ENCODE data around the gene MRC2. TPM values are rescaled to one million over a fixed set of nuclear protein-coding genes. Genes with fewer than 3 reads are reported as not detected.

Gene MRC2
- total RNA-seq, 4 donors from 2014 or later: 7.9 to 47.2 (median 14.5) TPM

DNA sequence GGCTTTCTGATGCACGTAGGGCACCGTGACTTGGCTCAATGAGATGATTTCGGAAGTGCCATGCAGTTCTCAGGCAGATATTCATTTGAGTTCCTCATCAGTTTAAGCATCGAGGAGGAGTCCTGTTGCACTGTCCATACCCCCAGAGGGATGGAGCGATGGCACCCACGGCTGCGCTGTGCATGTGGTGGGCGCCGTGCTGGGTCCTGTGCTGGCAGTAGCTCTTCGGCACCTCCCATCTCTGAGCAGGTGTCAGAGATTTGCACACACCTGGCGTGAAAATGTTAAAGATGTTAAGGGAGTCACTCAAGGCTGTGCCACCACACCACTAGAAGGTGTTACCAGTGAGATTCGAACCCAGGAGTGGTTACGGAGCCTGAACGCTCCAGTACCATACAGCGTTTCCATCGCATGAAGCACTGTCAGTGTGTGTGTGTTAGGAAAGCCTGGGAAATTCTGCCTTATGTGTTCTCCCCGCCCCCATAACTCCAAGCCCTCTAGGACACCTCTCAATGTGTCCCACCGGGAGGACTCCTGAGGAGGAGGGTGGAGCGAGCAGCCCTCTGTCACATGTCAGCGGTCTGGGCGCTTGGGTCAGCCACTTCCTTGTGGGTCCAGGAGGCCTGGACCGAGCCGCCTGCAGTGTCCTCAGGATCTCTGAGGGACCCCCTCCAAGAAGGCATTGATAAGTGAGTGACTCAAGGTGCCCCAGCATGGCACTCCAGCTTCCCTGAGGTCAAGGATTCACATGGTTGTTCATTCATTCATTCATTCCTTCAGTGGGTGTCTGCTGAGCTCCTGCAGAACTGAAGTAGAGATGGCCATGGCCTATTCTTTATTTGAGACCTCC lies 3.8 kb downstream of the MRC2 start:
- TF ChIP-seq CTCF (IDR thresholded peaks at IDR 0.05) (no peak), POLR2A (IDR thresholded peaks at IDR 0.05) (no peak), EP300 (IDR thresholded peaks at IDR 0.05; ENCODE audit: low read depth) (no peak), POLR2AphosphoS5 (IDR thresholded peaks at IDR 0.05) (no peak)
- Histone ChIP-seq H3K4me1 (peaks cover 0 to 25% (median 13%) of the 10 kb centered on the region in 4 donors), H3K36me3 (no peaks in the 10 kb centered on the region), H3K27ac (no peak overlapping the region), H3K27me3 (peaks cover 33% of the 10 kb centered on the region), H3K9me3 (no peaks in the 10 kb centered on the region), H3K4me3 (no peak overlapping the region)
- intact Hi-C loops (cut with DNase I; ENCODE audit: low total_unique reads) (no loop called here), in situ Hi-C loops (cut with MboI; ENCODE audit: low pct_ligation_motif_present in 1 of 4, low pct_unique_long_range_greater_than_20kb in 1 of 4, low sequenced_read_pairs in 3 of 4) (no loop called here)
- DNase-seq: no peak
- 88 to 92% methylated on average over 5 to 23 of the region's 23 CpGs for WGBS, 2 donors (ENCODE audit: low coverage in 1 of 2)

DNA sequence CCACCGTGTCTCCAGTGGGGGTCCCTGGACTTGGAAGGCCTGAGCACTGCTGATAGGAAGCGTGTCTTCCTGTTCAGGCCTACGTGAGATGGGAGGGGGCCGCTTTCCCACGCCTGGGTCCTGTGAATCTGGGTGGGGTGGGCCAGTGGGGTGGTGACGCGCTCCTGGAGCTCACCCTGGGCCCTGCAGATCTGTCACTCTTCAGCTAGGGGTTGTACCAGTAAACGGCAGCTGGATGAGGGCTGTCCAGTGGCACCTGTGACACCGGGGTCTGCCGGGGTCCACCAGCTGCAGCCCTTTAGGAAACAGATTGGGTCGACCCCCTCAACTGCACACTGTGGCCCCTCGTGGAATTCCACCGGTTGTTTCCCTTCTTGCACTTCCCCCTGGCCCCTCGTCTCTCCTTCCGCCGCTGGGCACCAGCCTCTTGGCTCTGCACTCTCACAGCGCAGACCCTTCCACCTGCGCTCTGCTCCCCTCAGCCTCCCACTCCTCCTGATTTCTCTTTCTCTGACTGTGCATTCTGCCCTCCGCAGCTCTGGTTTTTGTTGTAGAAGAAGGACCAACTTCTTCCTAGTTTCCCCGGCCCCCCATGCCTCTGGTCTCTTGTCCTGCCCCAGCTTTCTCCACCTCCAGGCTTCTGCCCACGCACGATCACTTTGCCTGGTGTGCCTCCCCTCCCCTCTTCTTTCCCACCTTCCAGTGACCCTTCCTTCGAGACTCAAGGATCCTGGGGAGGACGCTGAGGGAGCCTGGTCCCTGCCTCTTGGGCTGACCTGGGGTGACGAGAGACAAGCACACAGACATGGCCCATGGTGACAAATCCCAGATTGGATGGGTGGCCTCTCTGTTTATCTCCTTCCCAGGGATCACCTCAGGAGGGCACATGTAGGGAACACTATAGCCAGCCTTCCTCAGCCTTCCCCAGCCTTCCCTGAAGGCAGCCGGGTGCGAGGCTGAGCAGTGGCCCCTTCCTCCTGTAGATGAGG lies 4.8 kb downstream of the MRC2 start:
- DNase-seq: no peak
- Histone ChIP-seq H3K4me3 (no peak overlapping the region), H3K36me3 (no peaks in the 10 kb centered on the region), H3K27ac (no peak overlapping the region), H3K4me1 (peaks cover 0 to 15% (median 8%) of the 10 kb centered on the region in 4 donors), H3K27me3 (peaks cover 24% of the 10 kb centered on the region), H3K9me3 (no peaks in the 10 kb centered on the region)
- TF ChIP-seq POLR2AphosphoS5 (IDR thresholded peaks at IDR 0.05): no peak
- no peak for TF ChIP-seq CTCF (IDR thresholded peaks at IDR 0.05)
- no peak for TF ChIP-seq EP300 (IDR thresholded peaks at IDR 0.05; ENCODE audit: low read depth)
- TF ChIP-seq POLR2A (IDR thresholded peaks at IDR 0.05): no peak
- intact Hi-C loops (cut with DNase I; ENCODE audit: low total_unique reads): no loop called here
- in situ Hi-C loops (cut with MboI; ENCODE audit: low pct_ligation_motif_present in 1 of 4, low pct_unique_long_range_greater_than_20kb in 1 of 4, low sequenced_read_pairs in 3 of 4): no loop called here
- 80 to 100% methylated on average over 4 to 27 of the region's 27 CpGs for WGBS, 2 donors (ENCODE audit: low coverage in 1 of 2)

DNA sequence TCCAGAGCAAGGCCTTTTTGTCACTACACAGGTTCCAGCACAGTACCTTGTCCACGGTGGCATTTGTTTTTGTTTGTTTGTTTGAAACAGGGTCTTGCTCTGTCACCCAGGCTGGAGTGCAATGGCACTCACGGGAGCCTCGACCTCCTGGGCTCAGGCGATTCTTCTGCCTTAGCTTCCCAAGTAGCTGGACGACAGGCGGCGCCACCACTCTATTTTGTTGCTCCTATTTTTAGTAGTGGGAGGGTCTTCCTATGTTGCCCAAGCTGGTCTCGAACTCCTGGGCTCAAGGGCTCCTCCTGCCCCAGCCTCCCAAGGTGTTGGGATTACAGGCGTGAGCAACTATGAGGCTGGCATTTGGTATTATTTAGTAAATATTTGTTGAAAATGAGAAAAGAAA lies 10.3 kb downstream of the MRC2 start:
- H3K27me3 ChIP-seq: no peaks in the 10 kb centered on the region
- H3K27ac ChIP-seq: no peak overlapping the region
- DNase-seq: no peak
- H3K4me1 ChIP-seq: no peaks in the 10 kb centered on the region
- no peaks in the 10 kb centered on the region for H3K36me3 ChIP-seq
- 84% methylated on average over 9 of the region's 9 CpGs; no CpG with 5 or more reads in 1 of the 2 donors for WGBS, 2 donors (ENCODE audit: low coverage in 1 of 2)
- TF ChIP-seq EP300 (IDR thresholded peaks at IDR 0.05; ENCODE audit: low read depth): no peak
- TF ChIP-seq POLR2A (IDR thresholded peaks at IDR 0.05): no peak
- no peak for TF ChIP-seq CTCF (IDR thresholded peaks at IDR 0.05)
- no peak for TF ChIP-seq POLR2AphosphoS5 (IDR thresholded peaks at IDR 0.05)
- intact Hi-C loops (cut with DNase I; ENCODE audit: low total_unique reads) (no loop called here), in situ Hi-C loops (cut with MboI; ENCODE audit: low pct_ligation_motif_present in 1 of 4, low pct_unique_long_range_greater_than_20kb in 1 of 4, low sequenced_read_pairs in 3 of 4) (no loop called here)
- H3K4me3 ChIP-seq: no peak overlapping the region
- H3K9me3 ChIP-seq: no peaks in the 10 kb centered on the region

DNA sequence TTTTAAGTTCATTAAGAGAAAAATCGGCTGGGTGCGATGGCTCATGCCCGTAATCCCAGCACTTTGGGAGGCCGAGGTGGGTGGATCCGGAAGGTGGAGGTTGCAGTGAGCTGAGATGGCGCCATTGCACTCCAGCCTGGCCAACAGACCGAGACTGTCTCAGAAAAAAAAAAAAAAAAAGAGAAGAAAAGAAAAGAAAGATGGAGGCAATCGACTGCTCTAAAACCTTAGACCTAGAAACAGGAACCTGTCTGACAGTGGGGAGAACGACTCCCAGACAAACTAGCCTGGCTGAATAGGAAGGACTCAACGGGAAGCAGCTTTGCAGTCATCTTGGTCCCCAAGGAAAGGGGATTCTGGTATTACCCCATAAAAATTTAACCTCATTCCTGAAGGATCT lies 13.7 kb downstream of the MRC2 start:
- no peak overlapping the region for H3K27ac ChIP-seq
- TF ChIP-seq CTCF (IDR thresholded peaks at IDR 0.05): no peak
- TF ChIP-seq EP300 (IDR thresholded peaks at IDR 0.05; ENCODE audit: low read depth): no peak
- TF ChIP-seq POLR2A (IDR thresholded peaks at IDR 0.05): no peak
- no peak for TF ChIP-seq POLR2AphosphoS5 (IDR thresholded peaks at IDR 0.05)
- no peaks in the 10 kb centered on the region for H3K4me1 ChIP-seq
- in situ Hi-C loops (cut with MboI; ENCODE audit: low pct_ligation_motif_present in 1 of 4, low pct_unique_long_range_greater_than_20kb in 1 of 4, low sequenced_read_pairs in 3 of 4): no loop called here
- no peaks in the 10 kb centered on the region for H3K9me3 ChIP-seq
- intact Hi-C loops (cut with DNase I; ENCODE audit: low total_unique reads): no loop called here
- WGBS, 2 donors (ENCODE audit: low coverage in 1 of 2): 69 to 85% methylated on average over 7 to 10 of the region's 10 CpGs
- no peak for DNase-seq
- H3K36me3 ChIP-seq: no peaks in the 10 kb centered on the region
- H3K4me3 ChIP-seq: no peak overlapping the region
- H3K27me3 ChIP-seq: no peaks in the 10 kb centered on the region
